ENCODE results near the gene OR52E2.
"Not testable (repeated sequence)": the region's sequence is repeated elsewhere in the genome, so short reads cannot be mapped to it uniquely, and the experiment has no call there.

OR52E2 gene

GRCh38 chr11:5069272-5069671 lies 9.8 kb upstream of the OR52E2 start, which contains the start of gene OR52E1:
TSS of gene OR52E1 (plus strand) at chr11:5069572.
- H3F3A ChIP-seq (ENCODE audit: control insufficient read depth, insufficient read depth) = no peaks in the 10 kb centered on the region
- H3K9me2 ChIP-seq (replicated peaks; ENCODE audit: control insufficient read depth, low read length) = no peaks in the 10 kb centered on the region
- no peaks in the 10 kb centered on the region for H3K27me3 ChIP-seq (ENCODE audit: control insufficient read depth, low read length)
- H3K79me2 ChIP-seq (ENCODE audit: control insufficient read depth, low read length) = no peaks in the 10 kb centered on the region
- no peak within 1 kb of the TSS for H3K4me3 ChIP-seq (ENCODE audit: low read length)
- TF ChIP-seq CTCF (IDR thresholded peaks at IDR 0.05; ENCODE audit: low read depth, low read length, poor library complexity, severe bottlenecking) = no peak
- no peak for TF ChIP-seq EZH2phosphoT487 (IDR thresholded peaks at IDR 0.05; ENCODE audit: borderline replicate concordance, low read length)
- no peaks in the 10 kb centered on the region for H4K20me1 ChIP-seq (ENCODE audit: control insufficient read depth, insufficient read depth, low read depth, low read length)
- H3K9me3 ChIP-seq (ENCODE audit: control insufficient read depth, insufficient read depth, low read length) = no peaks in the 10 kb centered on the region
- no peaks in the 10 kb centered on the region for H3K36me3 ChIP-seq (ENCODE audit: control insufficient read depth, low read length)
- no peaks in the 10 kb centered on the region for H3K4me1 ChIP-seq (ENCODE audit: control insufficient read depth, low read length)
- no peak within 1 kb of the TSS for H3K4me2 ChIP-seq (ENCODE audit: low read length)
- no peak within 1 kb of the TSS for H3K27ac ChIP-seq (ENCODE audit: low read depth, low read length)

GRCh38 chr11:5065027-5065426 lies 5.6 kb upstream of the OR52E2 start:
- H3K4me2 ChIP-seq (ENCODE audit: low read length) = no peak overlapping the region
- no peak for TF ChIP-seq EZH2phosphoT487 (IDR thresholded peaks at IDR 0.05; ENCODE audit: borderline replicate concordance, low read length)
- H3K9me2 ChIP-seq (replicated peaks; ENCODE audit: control insufficient read depth, low read length) = no peaks in the 10 kb centered on the region
- no peaks in the 10 kb centered on the region for H3F3A ChIP-seq (ENCODE audit: control insufficient read depth, insufficient read depth)
- no peak overlapping the region for H3K27ac ChIP-seq (ENCODE audit: low read depth, low read length)
- H3K36me3 ChIP-seq (ENCODE audit: control insufficient read depth, low read length) = no peaks in the 10 kb centered on the region
- no peaks in the 10 kb centered on the region for H3K4me1 ChIP-seq (ENCODE audit: control insufficient read depth, low read length)
- no peaks in the 10 kb centered on the region for H3K27me3 ChIP-seq (ENCODE audit: control insufficient read depth, low read length)
- no peaks in the 10 kb centered on the region for H4K20me1 ChIP-seq (ENCODE audit: control insufficient read depth, insufficient read depth, low read depth, low read length)
- H3K9me3 ChIP-seq (ENCODE audit: control insufficient read depth, insufficient read depth, low read length) = no peaks in the 10 kb centered on the region
- no peak overlapping the region for H3K4me3 ChIP-seq (ENCODE audit: low read length)
- no peaks in the 10 kb centered on the region for H3K79me2 ChIP-seq (ENCODE audit: control insufficient read depth, low read length)

GRCh38 chr11:5058679-5059078 lies 748 bp downstream of the OR52E2 start:
- H3K4me2 ChIP-seq (ENCODE audit: low read length); H3K27me3 ChIP-seq (ENCODE audit: control insufficient read depth, low read length); H3K79me2 ChIP-seq (ENCODE audit: control insufficient read depth, low read length); H3K27ac ChIP-seq (ENCODE audit: low read depth, low read length); H3K36me3 ChIP-seq (ENCODE audit: control insufficient read depth, low read length); H3K4me3 ChIP-seq (ENCODE audit: low read length); H3K9me2 ChIP-seq (replicated peaks; ENCODE audit: control insufficient read depth, low read length); H4K20me1 ChIP-seq (ENCODE audit: control insufficient read depth, insufficient read depth, low read depth, low read length); H3K9me3 ChIP-seq (ENCODE audit: control insufficient read depth, insufficient read depth, low read length); H3F3A ChIP-seq (ENCODE audit: control insufficient read depth, insufficient read depth); H3K4me1 ChIP-seq (ENCODE audit: control insufficient read depth, low read length): not testable (repeated sequence)

- Histone ChIP-seq H3K36me3 (ENCODE audit: control insufficient read depth, low read length) (no peaks in the 10 kb centered on the region), H3K27ac (ENCODE audit: low read depth, low read length) (no peak overlapping the region), H3K4me3 (ENCODE audit: low read length) (no peak overlapping the region), H3K27me3 (ENCODE audit: control insufficient read depth, low read length) (no peaks in the 10 kb centered on the region), H3K4me2 (ENCODE audit: low read length) (no peak overlapping the region), H3K79me2 (ENCODE audit: control insufficient read depth, low read length) (no peaks in the 10 kb centered on the region), H3F3A (ENCODE audit: control insufficient read depth, insufficient read depth) (no peaks in the 10 kb centered on the region), H4K20me1 (ENCODE audit: control insufficient read depth, insufficient read depth, low read depth, low read length) (no peaks in the 10 kb centered on the region), H3K9me2 (replicated peaks; ENCODE audit: control insufficient read depth, low read length) (no peaks in the 10 kb centered on the region), H3K4me1 (ENCODE audit: control insufficient read depth, low read length) (no peaks in the 10 kb centered on the region), H3K9me3 (ENCODE audit: control insufficient read depth, insufficient read depth, low read length) (no peaks in the 10 kb centered on the region)
- TF ChIP-seq EZH2phosphoT487 (IDR thresholded peaks at IDR 0.05; ENCODE audit: borderline replicate concordance, low read length) (no peak), CTCF (IDR thresholded peaks at IDR 0.05; ENCODE audit: low read depth, low read length, poor library complexity, severe bottlenecking) (no peak)
Measured at GRCh38 chr11:5046754-5047330, 12.6 kb downstream of the OR52E2 start.
